ENCODE measurements around the gene SLC39A9.
"Not testable (repeated sequence)": the region's sequence is repeated elsewhere in the genome, so short reads cannot be mapped to it uniquely, and the experiment has no call there.

- TF ChIP-seq, protein P1, sequence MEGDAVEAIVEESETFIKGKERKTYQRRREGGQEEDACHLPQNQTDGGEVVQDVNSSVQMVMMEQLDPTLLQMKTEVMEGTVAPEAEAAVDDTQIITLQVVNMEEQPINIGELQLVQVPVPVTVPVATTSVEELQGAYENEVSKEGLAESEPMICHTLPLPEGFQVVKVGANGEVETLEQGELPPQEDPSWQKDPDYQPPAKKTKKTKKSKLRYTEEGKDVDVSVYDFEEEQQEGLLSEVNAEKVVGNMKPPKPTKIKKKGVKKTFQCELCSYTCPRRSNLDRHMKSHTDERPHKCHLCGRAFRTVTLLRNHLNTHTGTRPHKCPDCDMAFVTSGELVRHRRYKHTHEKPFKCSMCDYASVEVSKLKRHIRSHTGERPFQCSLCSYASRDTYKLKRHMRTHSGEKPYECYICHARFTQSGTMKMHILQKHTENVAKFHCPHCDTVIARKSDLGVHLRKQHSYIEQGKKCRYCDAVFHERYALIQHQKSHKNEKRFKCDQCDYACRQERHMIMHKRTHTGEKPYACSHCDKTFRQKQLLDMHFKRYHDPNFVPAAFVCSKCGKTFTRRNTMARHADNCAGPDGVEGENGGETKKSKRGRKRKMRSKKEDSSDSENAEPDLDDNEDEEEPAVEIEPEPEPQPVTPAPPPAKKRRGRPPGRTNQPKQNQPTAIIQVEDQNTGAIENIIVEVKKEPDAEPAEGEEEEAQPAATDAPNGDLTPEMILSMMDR (IDR thresholded peaks at IDR 0.05), result not testable (repeated sequence)
- not testable (repeated sequence) for TF ChIP-seq POLR2AphosphoS5, TCF7L2 (IDR thresholded peaks at IDR 0.05; ENCODE audit: low read depth, low read length)
These were observed 99.4 kb downstream of the SLC39A9 start for GRCh38 chr14:69497866-69498265.

All from Panc1 (cell line).